Osteocyte (in vitro differentiated cells): ENCODE measurements around the gene CALHM6. TPM values are rescaled to one million over a fixed set of nuclear protein-coding genes. Genes with fewer than 3 reads are reported as not detected.

ENCODE experiments used
- DNase-seq: peaks from one replicate; pipeline ENCODE4 v3.0.0; 2021; ENCODE audit warnings: mixed read lengths; ENCODE audit not compliant: unreplicated experiment; ENCODE audit errors: extremely low spot score
- H3K27ac Mint-ChIP-seq: one replicate; pipeline ENCODE4 v1.8.0; 2021; ENCODE audit warnings: mild to moderate bottlenecking, mixed read lengths; ENCODE audit not compliant: unreplicated experiment
- H3K27me3 Mint-ChIP-seq: one replicate; pipeline ENCODE4 v1.8.0; 2021; ENCODE audit warnings: mixed read lengths; ENCODE audit not compliant: unreplicated experiment
- H3K36me3 Mint-ChIP-seq: one replicate; pipeline ENCODE4 v1.8.0; 2021; ENCODE audit warnings: mixed read lengths; ENCODE audit not compliant: unreplicated experiment
- H3K4me1 Mint-ChIP-seq: one replicate; pipeline ENCODE4 v1.8.0; 2021; ENCODE audit warnings: mixed read lengths; ENCODE audit not compliant: unreplicated experiment
- H3K4me3 Mint-ChIP-seq: one replicate; pipeline ENCODE4 v1.8.0; 2021; ENCODE audit warnings: mild to moderate bottlenecking, moderate library complexity, mixed read lengths; ENCODE audit not compliant: unreplicated experiment
- H3K9me3 Mint-ChIP-seq: one replicate; pipeline ENCODE4 v1.8.0; 2021; ENCODE audit warnings: mixed read lengths; ENCODE audit not compliant: unreplicated experiment
- CTCF ChIP-seq: fragments of 200-600 bp; sonication (generic); IDR thresholded peaks from 2 replicates; pipeline ENCODE4 v1.5.0; 2021; ENCODE audit warnings: antibody characterized with exemption, mild to moderate bottlenecking, moderate library complexity
- total RNA-seq: library from RNA; stranded (reverse); gene quantifications from 2 replicates; pipeline ENCODE4 v1.2.1, GENCODE V29; 2021

CALHM6 gene
- total RNA-seq, 1 donor from 2014 or later, result 0.94 TPM

- Mint-ChIP-seq H3K9me3 (peaks cover 9% of the 10 kb centered on the region), H3K27ac (no peak overlapping the region)
- no peak for DNase-seq
Measured at GRCh38 chr6:116497113-116497676, 36.0 kb downstream of the CALHM6 start.

GRCh38 chr6:116500969-116501433, 39.8 kb downstream of the CALHM6 start:
- Mint-ChIP-seq H3K27ac (no peak overlapping the region), H3K36me3 (peaks cover 3% of the 10 kb centered on the region), H3K4me1 (peaks cover 2% of the 10 kb centered on the region), H3K27me3 (no peaks in the 10 kb centered on the region), H3K9me3 (peaks cover 7% of the 10 kb centered on the region), H3K4me3 (no peak overlapping the region)
- DNase-seq, result no peak
- no peak for TF ChIP-seq CTCF

More at GRCh38 chr6:116497113-116497676, 36.0 kb downstream of the CALHM6 start:
- TF ChIP-seq CTCF, result no peak
- H3K4me1 Mint-ChIP-seq, result peaks cover 2% of the 10 kb centered on the region
- H3K4me3 Mint-ChIP-seq, result no peak overlapping the region
- peaks cover 2% of the 10 kb centered on the region for H3K36me3 Mint-ChIP-seq
- no peaks in the 10 kb centered on the region for H3K27me3 Mint-ChIP-seq

GRCh38 chr6:116507324-116507723, 46.1 kb downstream of the CALHM6 start:
- Mint-ChIP-seq H3K36me3 (no peaks in the 10 kb centered on the region), H3K27ac (no peak overlapping the region), H3K27me3 (no peaks in the 10 kb centered on the region), H3K4me3 (no peak overlapping the region), H3K9me3 (peaks cover 10% of the 10 kb centered on the region), H3K4me1 (peaks cover 13% of the 10 kb centered on the region)
- no peak for TF ChIP-seq CTCF
- no peak for DNase-seq

- no peaks in the 10 kb centered on the region for H3K27me3 Mint-ChIP-seq
- no peak overlapping the region for H3K4me3 Mint-ChIP-seq
- peaks cover 9% of the 10 kb centered on the region for H3K9me3 Mint-ChIP-seq
- TF ChIP-seq CTCF, result no peak
- peaks cover 25% of the 10 kb centered on the region for H3K4me1 Mint-ChIP-seq
- no peaks in the 10 kb centered on the region for H3K36me3 Mint-ChIP-seq
- DNase-seq, result no peak
- no peak overlapping the region for H3K27ac Mint-ChIP-seq
Measured at GRCh38 chr6:116508527-116508926, 47.4 kb downstream of the CALHM6 start.

- peak; percentile 76 for TF ChIP-seq CTCF
- peaks cover 32% of the 10 kb centered on the region for H3K4me1 Mint-ChIP-seq
- H3K27me3 Mint-ChIP-seq, result no peaks in the 10 kb centered on the region
- peak within 1 kb of the TSS; percentile 98 for H3K27ac Mint-ChIP-seq
- DNase-seq, result no peak
- H3K9me3 Mint-ChIP-seq, result peaks cover 9% of the 10 kb centered on the region
- peaks cover 8% of the 10 kb centered on the region for H3K36me3 Mint-ChIP-seq
- peak within 1 kb of the TSS; percentile 80 for H3K4me3 Mint-ChIP-seq
Measured at GRCh38 chr6:116511424-116512110, 50.4 kb downstream of the CALHM6 start, which contains the start of gene CALHM5. Gene CALHM5, plus strand, starts transcription at chr6:116511639. Its CDS starts 58 bp downstream, at chr6:116511697.
